Measurements from ENCODE around the gene TRIM33. TPM values are rescaled to one million over a fixed set of nuclear protein-coding genes. Genes with fewer than 3 reads are reported as not detected.

The TRIM33 gene
- polyA plus RNA-seq (2013, experiment 1 of 2): 29.3 TPM
- 29.6 TPM for polyA plus RNA-seq (2013, experiment 2 of 2)

DNA sequence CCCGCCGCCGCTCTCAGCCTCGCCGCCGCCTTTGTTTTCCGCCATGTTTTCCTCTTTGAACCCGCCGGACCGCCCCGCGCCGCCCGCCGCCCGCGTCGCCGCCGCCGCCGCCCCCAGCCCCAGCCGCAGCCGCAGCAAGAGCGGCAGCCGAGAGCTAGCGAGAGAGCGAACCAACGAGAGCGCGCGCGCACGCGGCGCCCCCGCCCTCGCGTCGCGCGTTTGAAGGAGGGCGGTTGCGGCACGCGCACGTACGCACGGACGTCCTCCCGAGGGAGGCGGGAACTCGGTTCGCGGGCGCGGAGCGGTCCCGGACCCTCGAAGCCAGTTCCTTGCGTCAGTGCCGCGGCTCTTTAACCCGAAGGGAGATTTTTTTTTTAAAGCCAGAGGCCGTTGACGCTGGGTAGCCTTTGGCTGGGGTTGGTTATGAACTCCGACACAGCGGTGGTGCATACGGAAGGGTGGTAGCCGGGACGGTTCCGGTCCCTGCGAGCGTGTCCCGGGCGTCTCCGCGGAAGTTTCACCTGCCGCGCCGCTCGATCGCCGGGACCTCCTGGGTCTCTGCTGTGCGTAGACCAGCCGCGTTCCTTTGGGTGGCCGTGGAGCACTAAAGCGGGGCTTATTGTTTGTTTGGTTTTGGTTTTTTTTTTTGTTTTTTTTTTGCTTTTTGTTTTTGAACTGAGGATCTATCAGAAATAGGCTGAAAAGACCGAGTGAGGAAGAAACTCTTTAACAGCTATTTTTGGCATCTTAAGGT lies at the start of gene TRIM33:
Gene TRIM33 (minus strand): TSS at position 172 of the 754 bp plus-strand sequence. CDS start 127 bp downstream, at position 45.
- Histone ChIP-seq H3K4me1 (ENCODE audit: insufficient read depth, low read length) (peaks cover 18% of the 10 kb centered on the region), H3K27me3 (ENCODE audit: insufficient read depth, low read length) (no peaks in the 10 kb centered on the region), H3K4me3 (ENCODE audit: low read length) (peak within 1 kb of the TSS; percentile 98), H3K9ac (ENCODE audit: low read depth, low read length) (peak within 1 kb of the TSS; percentile 96), H3K36me3 (ENCODE audit: insufficient read depth, low read length) (peaks cover 9% of the 10 kb centered on the region), H3K9me3 (ENCODE audit: insufficient read depth, low read depth, low read length) (no peaks in the 10 kb centered on the region), H3K27ac (ENCODE audit: low read depth, low read length) (peak within 1 kb of the TSS; percentile 92)
- under 1% methylated on average over 90 of the region's 90 CpGs for WGBS

DNA sequence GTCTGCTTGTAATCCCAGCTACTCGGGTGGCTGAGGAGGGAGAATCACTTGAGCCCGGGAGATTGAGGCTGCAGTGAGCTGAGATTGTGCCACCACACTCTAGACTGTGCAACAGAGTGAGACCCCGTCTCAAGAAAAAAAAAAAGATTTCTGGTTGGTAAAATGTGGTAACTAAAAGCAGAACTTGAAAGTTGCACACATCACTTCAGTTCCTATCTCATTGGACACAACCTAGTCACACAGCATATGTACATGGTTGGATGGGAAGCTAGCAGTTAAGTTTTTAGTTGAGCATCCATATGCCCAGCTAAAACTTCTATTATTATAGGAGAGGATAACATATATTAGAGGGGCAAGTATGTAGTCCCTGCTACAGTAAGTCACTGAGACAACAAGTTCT lies 48.4 kb upstream of the TRIM33 start:
- Histone ChIP-seq H3K9me3 (ENCODE audit: insufficient read depth, low read depth, low read length) (no peaks in the 10 kb centered on the region; the same call in 1 of the 2 replicates), H3K9ac (ENCODE audit: low read depth, low read length) (no peak overlapping the region), H3K4me3 (ENCODE audit: low read length) (no peak overlapping the region), H3K27me3 (ENCODE audit: insufficient read depth, low read length) (no peaks in the 10 kb centered on the region), H3K36me3 (ENCODE audit: insufficient read depth, low read length) (no peaks in the 10 kb centered on the region; the same call in 1 of the 2 replicates), H3K27ac (ENCODE audit: low read depth, low read length) (no peak overlapping the region), H3K4me1 (ENCODE audit: insufficient read depth, low read length) (no peaks in the 10 kb centered on the region)
- 90% methylated on average over 3 of the region's 3 CpGs for WGBS

DNA sequence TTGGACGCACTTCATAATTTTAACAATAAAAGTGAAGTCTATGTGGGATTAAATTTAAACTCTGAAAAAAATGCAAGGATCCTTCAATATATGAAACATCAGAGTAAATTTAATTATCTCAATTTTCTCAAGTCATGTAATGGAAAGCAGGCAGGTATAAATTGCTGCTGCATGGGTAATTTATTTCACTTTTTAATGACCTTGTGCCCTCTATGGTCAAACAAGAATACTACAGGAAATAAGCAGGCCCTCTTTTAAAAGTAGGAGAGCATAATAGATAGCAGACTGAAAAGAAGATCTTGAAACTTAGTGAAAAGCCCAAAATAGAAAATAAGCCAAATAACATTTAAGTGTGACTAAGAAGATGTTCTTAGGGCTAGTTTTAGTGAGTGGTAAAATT lies 47.5 kb upstream of the TRIM33 start:
- no peak overlapping the region for H3K4me3 ChIP-seq (ENCODE audit: low read length)
- no peaks in the 10 kb centered on the region; the same call in 1 of the 2 replicates for H3K9me3 ChIP-seq (ENCODE audit: insufficient read depth, low read depth, low read length)
- H3K4me1 ChIP-seq (ENCODE audit: insufficient read depth, low read length): no peaks in the 10 kb centered on the region
- H3K36me3 ChIP-seq (ENCODE audit: insufficient read depth, low read length): no peaks in the 10 kb centered on the region
- H3K27me3 ChIP-seq (ENCODE audit: insufficient read depth, low read length): no peaks in the 10 kb centered on the region
- H3K9ac ChIP-seq (ENCODE audit: low read depth, low read length): no peak overlapping the region
- WGBS: no CpG with 5 or more reads among the region's 1 CpG
- no peak overlapping the region for H3K27ac ChIP-seq (ENCODE audit: low read depth, low read length)

DNA sequence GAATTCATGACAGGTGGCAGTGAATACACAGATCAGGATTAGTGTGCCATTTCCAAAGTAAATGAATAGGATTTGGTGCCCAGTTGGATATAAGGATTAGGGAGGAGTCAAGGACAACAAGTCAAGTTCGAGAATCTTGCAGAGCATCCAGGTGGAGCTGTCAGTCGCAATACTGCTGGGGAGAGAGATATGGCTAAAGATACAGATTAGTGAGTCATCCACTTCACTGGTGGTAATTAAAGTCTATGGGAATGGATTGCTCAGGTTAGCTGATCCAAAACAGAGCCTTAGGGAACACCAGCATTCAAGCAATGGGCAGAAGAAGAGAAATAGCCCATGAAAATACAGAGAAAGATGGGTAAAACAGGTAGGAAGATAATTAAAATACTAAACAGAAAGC lies 43.6 kb upstream of the TRIM33 start:
- H3K27me3 ChIP-seq (ENCODE audit: insufficient read depth, low read length): no peaks in the 10 kb centered on the region
- H3K36me3 ChIP-seq (ENCODE audit: insufficient read depth, low read length): no peaks in the 10 kb centered on the region
- H3K4me3 ChIP-seq (ENCODE audit: low read length): no peak overlapping the region
- no peak overlapping the region for H3K9ac ChIP-seq (ENCODE audit: low read depth, low read length)
- 0 out of 2 replicates have a peak, but pooled peaks cover 4% of the 10 kb centered on the region for H3K4me1 ChIP-seq (ENCODE audit: insufficient read depth, low read length)
- WGBS: 89% methylated on average over 2 of the region's 2 CpGs
- no peaks in the 10 kb centered on the region for H3K9me3 ChIP-seq (ENCODE audit: insufficient read depth, low read depth, low read length)
- H3K27ac ChIP-seq (ENCODE audit: low read depth, low read length): no peak overlapping the region

DNA sequence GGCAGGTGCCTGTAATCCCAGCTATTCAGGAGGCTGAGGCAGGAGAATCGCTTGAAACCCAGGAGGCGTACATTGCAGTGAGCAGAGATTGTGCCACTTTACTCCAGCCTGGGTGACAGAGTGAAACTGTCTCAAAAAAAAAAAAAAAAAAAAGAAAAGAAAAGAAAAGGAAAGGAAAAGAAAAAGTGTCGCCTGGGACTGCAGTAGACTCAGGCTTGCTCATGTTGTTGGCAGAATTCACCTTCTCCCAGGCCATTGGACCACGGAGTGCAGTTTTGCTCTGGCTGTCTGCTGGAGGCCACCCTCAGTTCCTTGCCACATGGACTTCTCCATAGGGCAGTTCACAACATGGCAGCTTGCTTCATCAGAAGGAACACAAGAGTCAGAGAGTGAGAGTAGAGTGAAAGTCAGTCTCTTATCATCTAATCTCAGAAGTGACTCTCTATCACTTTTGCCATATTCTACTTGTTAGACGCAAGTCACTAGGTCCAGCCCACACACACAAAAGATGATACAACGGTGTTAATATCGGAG lies 41.2 kb upstream of the TRIM33 start:
- Histone ChIP-seq H3K4me3 (ENCODE audit: low read length) (no peak overlapping the region), H3K9me3 (ENCODE audit: insufficient read depth, low read depth, low read length) (no peaks in the 10 kb centered on the region), H3K4me1 (ENCODE audit: insufficient read depth, low read length) (0 out of 2 replicates have a peak, but pooled peaks cover 4% of the 10 kb centered on the region), H3K27ac (ENCODE audit: low read depth, low read length) (no peak overlapping the region), H3K9ac (ENCODE audit: low read depth, low read length) (no peak overlapping the region), H3K27me3 (ENCODE audit: insufficient read depth, low read length) (no peaks in the 10 kb centered on the region), H3K36me3 (ENCODE audit: insufficient read depth, low read length) (no peaks in the 10 kb centered on the region)
- WGBS: 93% methylated on average over 7 of the region's 7 CpGs

DNA sequence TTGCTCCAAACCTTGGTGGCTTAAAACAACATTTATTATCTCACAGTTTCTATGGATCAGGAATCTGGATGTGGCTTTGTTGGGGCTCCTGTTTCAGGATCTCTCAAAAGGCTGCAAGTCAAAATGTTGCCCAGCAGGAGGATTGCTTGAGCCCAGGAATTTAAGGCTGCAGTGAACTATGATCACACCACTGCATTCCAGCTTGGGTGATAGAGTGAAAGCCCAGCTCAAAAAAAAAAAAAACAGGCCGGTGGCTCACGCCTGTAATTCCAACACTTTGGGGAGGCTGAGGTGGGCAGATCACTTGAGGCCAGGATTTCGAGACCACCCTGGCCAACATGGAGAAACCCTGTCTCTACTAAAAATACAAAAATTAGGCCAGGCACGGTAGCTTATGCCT lies 40.4 kb upstream of the TRIM33 start:
- 91% methylated on average over 4 of the region's 4 CpGs for WGBS
- Histone ChIP-seq H3K27ac (ENCODE audit: low read depth, low read length) (no peak overlapping the region), H3K27me3 (ENCODE audit: insufficient read depth, low read length) (no peaks in the 10 kb centered on the region), H3K9me3 (ENCODE audit: insufficient read depth, low read depth, low read length) (no peaks in the 10 kb centered on the region), H3K4me1 (ENCODE audit: insufficient read depth, low read length) (0 out of 2 replicates have a peak, but pooled peaks cover 4% of the 10 kb centered on the region), H3K9ac (ENCODE audit: low read depth, low read length) (no peak overlapping the region), H3K4me3 (ENCODE audit: low read length) (no peak overlapping the region), H3K36me3 (ENCODE audit: insufficient read depth, low read length) (no peaks in the 10 kb centered on the region)

DNA sequence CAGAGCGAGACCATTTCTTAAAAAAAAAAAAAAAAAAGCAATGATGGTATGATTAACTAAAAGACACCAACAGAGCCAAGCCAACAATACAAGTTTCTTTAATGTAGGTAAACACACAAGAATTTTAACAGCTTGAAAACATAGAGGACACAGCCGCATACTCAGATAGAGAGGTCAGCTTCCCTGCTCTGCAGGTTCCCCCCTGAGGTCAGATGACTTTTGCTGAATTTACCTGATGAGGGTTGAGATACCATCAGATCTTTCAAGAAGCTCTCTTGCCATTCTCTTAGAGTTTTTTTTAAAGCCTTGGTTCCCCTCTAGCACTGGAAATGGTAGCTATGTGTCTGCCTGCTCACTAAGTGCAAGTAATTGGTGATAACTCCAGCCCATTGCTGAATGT lies 39.3 kb upstream of the TRIM33 start:
- Histone ChIP-seq H3K9me3 (ENCODE audit: insufficient read depth, low read depth, low read length) (no peaks in the 10 kb centered on the region), H3K27ac (ENCODE audit: low read depth, low read length) (no peak overlapping the region), H3K36me3 (ENCODE audit: insufficient read depth, low read length) (no peaks in the 10 kb centered on the region), H3K4me1 (ENCODE audit: insufficient read depth, low read length) (0 out of 2 replicates have a peak, but pooled peaks cover 4% of the 10 kb centered on the region), H3K27me3 (ENCODE audit: insufficient read depth, low read length) (no peaks in the 10 kb centered on the region), H3K4me3 (ENCODE audit: low read length) (no peak overlapping the region), H3K9ac (ENCODE audit: low read depth, low read length) (no peak overlapping the region)
- WGBS: 92% methylated on average over 1 of the region's 2 CpGs

DNA sequence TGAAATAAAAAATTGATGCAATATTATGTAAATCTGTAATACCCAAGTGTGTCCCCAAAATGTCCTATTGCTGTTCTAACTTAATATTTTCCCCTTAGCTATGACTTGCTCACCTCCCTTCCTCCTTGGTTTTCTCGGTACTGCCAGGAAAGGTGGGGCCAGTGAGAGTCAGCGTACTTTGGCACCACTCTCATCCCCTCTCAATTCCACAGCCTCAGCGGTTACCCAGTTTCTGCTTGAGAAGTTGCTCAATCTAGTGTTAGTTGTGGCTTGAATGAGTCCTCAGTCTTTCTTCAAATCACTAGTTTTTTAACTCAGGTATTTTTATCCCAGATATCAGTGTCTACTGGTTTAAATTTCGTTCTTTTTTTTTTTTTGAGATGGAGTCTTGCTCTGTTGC lies 38.1 kb upstream of the TRIM33 start:
- Histone ChIP-seq H3K4me1 (ENCODE audit: insufficient read depth, low read length) (0 out of 2 replicates have a peak, but pooled peaks cover 4% of the 10 kb centered on the region), H3K9me3 (ENCODE audit: insufficient read depth, low read depth, low read length) (no peaks in the 10 kb centered on the region)
- 92% methylated on average over 4 of the region's 4 CpGs for WGBS

DNA sequence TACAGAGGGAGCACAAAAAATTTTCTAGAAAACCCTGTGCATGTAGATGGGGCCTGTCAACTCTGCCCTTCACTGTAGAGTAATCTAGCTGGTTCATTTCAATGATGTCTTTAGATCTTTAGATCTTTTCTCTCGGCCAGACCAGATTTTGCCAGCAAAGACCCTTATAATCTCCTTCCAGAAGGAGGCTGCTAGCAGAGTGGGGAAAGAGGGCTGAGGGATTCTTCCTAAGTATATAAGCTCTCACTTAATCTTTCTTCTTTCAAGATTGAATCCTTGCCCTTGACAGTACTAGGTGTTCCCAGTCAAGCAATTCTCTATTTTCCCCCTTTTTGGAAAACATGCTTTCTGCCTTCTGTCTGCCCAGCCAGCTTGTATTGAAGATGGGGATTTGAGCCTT lies 36.1 kb upstream of the TRIM33 start:
- Histone ChIP-seq H3K4me3 (ENCODE audit: low read length) (no peak overlapping the region), H3K27ac (ENCODE audit: low read depth, low read length) (no peak overlapping the region), H3K36me3 (ENCODE audit: insufficient read depth, low read length) (no peaks in the 10 kb centered on the region), H3K4me1 (ENCODE audit: insufficient read depth, low read length) (0 out of 2 replicates have a peak, but pooled peaks cover 4% of the 10 kb centered on the region), H3K9me3 (ENCODE audit: insufficient read depth, low read depth, low read length) (no peaks in the 10 kb centered on the region), H3K9ac (ENCODE audit: low read depth, low read length) (no peak overlapping the region), H3K27me3 (ENCODE audit: insufficient read depth, low read length) (no peaks in the 10 kb centered on the region)
- WGBS: 100% methylated on average over 1 of the region's 1 CpG

More for the DNA sequence above, 38.1 kb upstream of the TRIM33 start:
- H3K27ac ChIP-seq (ENCODE audit: low read depth, low read length): no peak overlapping the region
- H3K9ac ChIP-seq (ENCODE audit: low read depth, low read length): no peak overlapping the region
- no peaks in the 10 kb centered on the region for H3K36me3 ChIP-seq (ENCODE audit: insufficient read depth, low read length)
- H3K4me3 ChIP-seq (ENCODE audit: low read length): no peak overlapping the region
- H3K27me3 ChIP-seq (ENCODE audit: insufficient read depth, low read length): no peaks in the 10 kb centered on the region

DNA sequence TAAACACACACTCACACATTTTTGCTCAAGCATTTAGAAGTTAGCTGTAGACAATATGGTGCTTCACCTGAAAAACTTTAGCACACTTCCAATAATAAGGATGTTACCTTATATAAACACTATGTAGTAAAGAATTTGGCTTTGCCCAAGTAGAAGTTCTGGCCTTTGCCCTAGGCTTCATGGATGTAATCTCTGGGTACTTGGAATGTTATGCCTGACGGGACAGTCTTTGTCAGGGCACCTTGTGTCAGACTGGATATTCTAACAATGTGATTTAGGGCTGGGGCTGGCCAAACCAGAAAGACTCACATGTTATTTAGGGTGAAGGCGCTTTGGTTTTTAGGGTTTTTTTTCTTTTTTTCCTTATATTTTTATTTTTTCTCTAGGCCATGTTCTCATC lies 34.8 kb upstream of the TRIM33 start:
- 91% methylated on average over 1 of the region's 2 CpGs for WGBS
- no peaks in the 10 kb centered on the region for H3K36me3 ChIP-seq (ENCODE audit: insufficient read depth, low read length)
- H3K4me1 ChIP-seq (ENCODE audit: insufficient read depth, low read length): no peaks in the 10 kb centered on the region
- no peaks in the 10 kb centered on the region for H3K9me3 ChIP-seq (ENCODE audit: insufficient read depth, low read depth, low read length)
- no peak overlapping the region for H3K4me3 ChIP-seq (ENCODE audit: low read length)
- H3K27ac ChIP-seq (ENCODE audit: low read depth, low read length): no peak overlapping the region
- H3K27me3 ChIP-seq (ENCODE audit: insufficient read depth, low read length): no peaks in the 10 kb centered on the region
- no peak overlapping the region for H3K9ac ChIP-seq (ENCODE audit: low read depth, low read length)

DNA sequence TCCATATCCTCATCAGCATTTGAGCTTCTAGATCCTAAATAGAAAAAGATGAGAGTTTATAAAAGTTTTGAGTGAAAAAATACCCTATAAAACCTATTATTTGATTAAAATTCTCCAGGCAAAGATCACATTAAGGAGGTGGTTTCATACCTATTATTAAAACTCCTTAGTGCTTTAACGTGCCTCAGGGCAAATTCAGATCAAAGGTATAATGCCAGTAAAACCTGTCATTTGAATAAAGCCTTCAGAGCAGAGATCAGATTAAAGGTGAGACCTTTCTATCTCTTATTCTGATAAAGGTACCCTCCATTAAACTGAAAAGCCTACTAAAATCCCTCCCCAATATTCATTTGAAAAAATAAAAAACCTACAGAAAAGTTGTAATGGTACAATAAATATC lies 34.3 kb upstream of the TRIM33 start:
- WGBS: 93% methylated on average over 1 of the region's 1 CpG
- Histone ChIP-seq H3K9ac (ENCODE audit: low read depth, low read length) (no peak overlapping the region), H3K27ac (ENCODE audit: low read depth, low read length) (no peak overlapping the region), H3K27me3 (ENCODE audit: insufficient read depth, low read length) (no peaks in the 10 kb centered on the region), H3K9me3 (ENCODE audit: insufficient read depth, low read depth, low read length) (no peaks in the 10 kb centered on the region), H3K4me3 (ENCODE audit: low read length) (no peak overlapping the region), H3K4me1 (ENCODE audit: insufficient read depth, low read length) (no peaks in the 10 kb centered on the region), H3K36me3 (ENCODE audit: insufficient read depth, low read length) (no peaks in the 10 kb centered on the region)
